ENCODE data around the gene REEP2. TPM values are rescaled to one million over a fixed set of nuclear protein-coding genes. Genes with fewer than 3 reads are reported as not detected.

The REEP2 gene
- total and polyA plus RNA-seq, 5 donors from 2014 or later, result 0.21 to 0.52 TPM; not detected in 3

GRCh38 chr5:138482638-138483037 lies 43.8 kb downstream of the REEP2 start:
- Mint-ChIP-seq H3K27ac (peak overlapping the region in 1 of 3 donors; percentile 50), H3K4me1 (no peaks in the 10 kb centered on the region), H3K4me3 (no peak overlapping the region), H3K27me3 (peaks cover 28% of the 10 kb centered on the region), H3K9me3 (no peaks in the 10 kb centered on the region), H3K36me3 (no peaks in the 10 kb centered on the region)
- no peak for DNase-seq
- no peak for ATAC-seq (ENCODE audit: low read depth in 2 of 2)
- no peaks in the 10 kb centered on the region for H3K36me3 ChIP-seq (ENCODE audit: control insufficient read depth, insufficient read depth, low read length)
- no peaks in the 10 kb centered on the region for H3K9me3 ChIP-seq (ENCODE audit: control insufficient read depth in 2 of 2, low read length in 2 of 2)
- H3K27ac ChIP-seq (ENCODE audit: insufficient read depth, low read length, poor library complexity, severe bottlenecking), result no peak overlapping the region
- no peaks in the 10 kb centered on the region for H3K27me3 ChIP-seq (ENCODE audit: control insufficient read depth, insufficient read depth, low read length)
- H3K4me1 ChIP-seq (ENCODE audit: control insufficient read depth, insufficient read depth, low read length, poor library complexity, severe bottlenecking), result no peaks in the 10 kb centered on the region
- H3K4me3 ChIP-seq (ENCODE audit: low read depth, low read length), result no peak overlapping the region

DNA sequence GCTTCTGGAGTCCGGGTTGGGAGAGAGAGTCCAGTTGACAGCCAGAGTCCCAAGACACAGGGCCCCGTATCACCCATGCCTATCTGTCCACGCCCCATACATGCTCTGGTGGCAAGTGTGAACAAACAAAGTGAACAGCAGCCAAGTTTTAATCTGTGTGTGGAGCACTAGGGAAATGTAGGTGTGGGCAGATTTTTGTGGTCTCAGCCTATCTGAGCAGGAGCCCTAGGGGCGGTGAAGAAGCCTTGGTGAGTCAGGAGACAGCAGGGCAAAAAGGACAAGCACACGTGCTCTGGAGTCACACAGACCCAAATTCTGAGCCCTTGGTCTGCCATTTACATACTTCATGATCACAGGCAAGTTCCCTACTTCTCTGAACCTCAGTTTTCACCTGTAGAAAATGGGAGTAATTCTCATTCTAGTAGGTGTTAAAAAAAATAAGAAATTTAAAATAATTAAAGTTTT lies 49.7 kb downstream of the REEP2 start:
- no peak for ATAC-seq (ENCODE audit: low read depth in 2 of 2)
- Mint-ChIP-seq H3K4me3 (no peak overlapping the region), H3K27ac (no peak overlapping the region), H3K9me3 (no peaks in the 10 kb centered on the region), H3K27me3 (peaks cover 38% of the 10 kb centered on the region), H3K4me1 (peaks cover 0 to 17% (median 10%) of the 10 kb centered on the region in 4 donors), H3K36me3 (no peaks in the 10 kb centered on the region)
- no peak overlapping the region for H3K4me3 ChIP-seq (ENCODE audit: low read depth, low read length)
- H3K9me3 ChIP-seq (ENCODE audit: control insufficient read depth in 2 of 2, low read length in 2 of 2), result no peaks in the 10 kb centered on the region
- H3K27me3 ChIP-seq (ENCODE audit: control insufficient read depth, insufficient read depth, low read length), result peaks cover 16% of the 10 kb centered on the region
- H3K4me1 ChIP-seq (ENCODE audit: control insufficient read depth, insufficient read depth, low read length, poor library complexity, severe bottlenecking), result peaks cover 19% of the 10 kb centered on the region
- H3K27ac ChIP-seq (ENCODE audit: insufficient read depth, low read length, poor library complexity, severe bottlenecking), result no peak overlapping the region
- DNase-seq, result no peak
- H3K36me3 ChIP-seq (ENCODE audit: control insufficient read depth, insufficient read depth, low read length), result no peaks in the 10 kb centered on the region

DNA sequence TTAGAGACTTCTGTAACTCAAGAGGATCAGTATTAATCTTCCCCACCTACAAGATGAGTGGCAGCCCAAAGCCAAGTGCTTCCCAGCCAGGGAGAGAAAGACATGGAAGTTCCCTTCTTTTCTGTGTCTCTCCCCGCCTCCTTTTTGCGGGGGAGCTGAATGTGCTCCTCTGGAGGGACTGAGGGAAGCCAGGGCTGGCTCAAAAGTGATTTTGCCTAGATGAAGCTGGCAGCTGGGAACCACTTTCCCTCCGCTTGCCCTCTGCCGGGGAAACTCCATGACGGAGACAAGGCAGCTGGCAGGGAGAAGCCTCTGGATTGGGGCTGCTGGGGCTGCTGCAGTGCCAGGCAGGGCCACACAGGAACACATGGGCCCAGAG lies 50.8 kb downstream of the REEP2 start:
- H3K4me1 ChIP-seq (ENCODE audit: control insufficient read depth, insufficient read depth, low read length, poor library complexity, severe bottlenecking), result peaks cover 19% of the 10 kb centered on the region
- no peak overlapping the region for H3K4me3 ChIP-seq (ENCODE audit: low read depth, low read length)
- Mint-ChIP-seq H3K4me1 (peaks cover 0 to 17% (median 10%) of the 10 kb centered on the region in 4 donors), H3K27me3 (peaks cover 41% of the 10 kb centered on the region), H3K4me3 (peak overlapping the region in 1 of 4 donors; percentile 40), H3K9me3 (no peaks in the 10 kb centered on the region), H3K36me3 (no peaks in the 10 kb centered on the region), H3K27ac (no peak overlapping the region)
- no peaks in the 10 kb centered on the region for H3K9me3 ChIP-seq (ENCODE audit: control insufficient read depth in 2 of 2, low read length in 2 of 2)
- H3K27ac ChIP-seq (ENCODE audit: insufficient read depth, low read length, poor library complexity, severe bottlenecking), result no peak overlapping the region
- peaks cover 16% of the 10 kb centered on the region for H3K27me3 ChIP-seq (ENCODE audit: control insufficient read depth, insufficient read depth, low read length)
- H3K36me3 ChIP-seq (ENCODE audit: control insufficient read depth, insufficient read depth, low read length), result no peaks in the 10 kb centered on the region
- DNase-seq (no peak), ATAC-seq (ENCODE audit: low read depth in 2 of 2) (no peak)

- Histone ChIP-seq H3K36me3 (ENCODE audit: control insufficient read depth, insufficient read depth, low read length) (no peaks in the 10 kb centered on the region), H3K9me3 (ENCODE audit: control insufficient read depth in 2 of 2, low read length in 2 of 2) (no peaks in the 10 kb centered on the region), H3K27ac (ENCODE audit: insufficient read depth, low read length, poor library complexity, severe bottlenecking) (no peak overlapping the region), H3K27me3 (ENCODE audit: control insufficient read depth, insufficient read depth, low read length) (peaks cover 16% of the 10 kb centered on the region), H3K4me3 (ENCODE audit: low read depth, low read length) (no peak overlapping the region), H3K4me1 (ENCODE audit: control insufficient read depth, insufficient read depth, low read length, poor library complexity, severe bottlenecking) (peaks cover 19% of the 10 kb centered on the region)
- Mint-ChIP-seq H3K36me3 (no peaks in the 10 kb centered on the region), H3K27ac (no peak overlapping the region), H3K9me3 (no peaks in the 10 kb centered on the region), H3K4me1 (peaks cover 0 to 17% (median 10%) of the 10 kb centered on the region in 4 donors), H3K4me3 (peak overlapping the region in 3 of 4 donors; percentile 40 to 57 (median 44)), H3K27me3 (peaks cover 40% of the 10 kb centered on the region)
- no peak for ATAC-seq (ENCODE audit: low read depth in 2 of 2)
- DNase-seq, result no peak
Observed at GRCh38 chr5:138490648-138491283, 51.9 kb downstream of the REEP2 start.

DNA sequence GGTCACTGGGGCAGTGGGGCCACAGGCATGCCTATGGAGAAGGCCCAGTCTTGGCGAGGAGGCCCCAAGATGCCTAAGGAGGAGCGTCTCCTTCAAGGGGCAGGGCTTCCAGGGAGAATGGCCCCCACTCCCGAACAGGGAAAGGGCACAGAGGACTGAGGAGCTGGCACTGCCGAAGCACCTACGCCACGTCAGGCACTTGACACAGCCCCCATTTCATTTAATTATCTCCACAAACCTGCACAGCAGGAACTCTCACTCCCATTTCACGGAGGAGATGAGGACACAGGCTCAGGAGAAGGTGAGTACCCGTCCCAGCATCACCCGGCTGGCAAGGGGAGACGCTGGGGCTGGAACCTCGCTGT lies 52.4 kb downstream of the REEP2 start:
- Histone ChIP-seq H3K27me3 (ENCODE audit: control insufficient read depth, insufficient read depth, low read length) (peaks cover 16% of the 10 kb centered on the region), H3K36me3 (ENCODE audit: control insufficient read depth, insufficient read depth, low read length) (no peaks in the 10 kb centered on the region), H3K9me3 (ENCODE audit: control insufficient read depth in 2 of 2, low read length in 2 of 2) (no peaks in the 10 kb centered on the region), H3K4me1 (ENCODE audit: control insufficient read depth, insufficient read depth, low read length, poor library complexity, severe bottlenecking) (peaks cover 19% of the 10 kb centered on the region), H3K4me3 (ENCODE audit: low read depth, low read length) (peak overlapping the region; percentile 26), H3K27ac (ENCODE audit: insufficient read depth, low read length, poor library complexity, severe bottlenecking) (no peak overlapping the region)
- Mint-ChIP-seq H3K4me3 (peak overlapping the region; percentile 40 to 57 (median 48)), H3K4me1 (peaks cover 0 to 17% (median 10%) of the 10 kb centered on the region in 4 donors), H3K9me3 (no peaks in the 10 kb centered on the region), H3K27ac (no peak overlapping the region), H3K36me3 (no peaks in the 10 kb centered on the region), H3K27me3 (peaks cover 39% of the 10 kb centered on the region)
- ATAC-seq (ENCODE audit: low read depth in 2 of 2) (no peak), DNase-seq (no peak)

DNA sequence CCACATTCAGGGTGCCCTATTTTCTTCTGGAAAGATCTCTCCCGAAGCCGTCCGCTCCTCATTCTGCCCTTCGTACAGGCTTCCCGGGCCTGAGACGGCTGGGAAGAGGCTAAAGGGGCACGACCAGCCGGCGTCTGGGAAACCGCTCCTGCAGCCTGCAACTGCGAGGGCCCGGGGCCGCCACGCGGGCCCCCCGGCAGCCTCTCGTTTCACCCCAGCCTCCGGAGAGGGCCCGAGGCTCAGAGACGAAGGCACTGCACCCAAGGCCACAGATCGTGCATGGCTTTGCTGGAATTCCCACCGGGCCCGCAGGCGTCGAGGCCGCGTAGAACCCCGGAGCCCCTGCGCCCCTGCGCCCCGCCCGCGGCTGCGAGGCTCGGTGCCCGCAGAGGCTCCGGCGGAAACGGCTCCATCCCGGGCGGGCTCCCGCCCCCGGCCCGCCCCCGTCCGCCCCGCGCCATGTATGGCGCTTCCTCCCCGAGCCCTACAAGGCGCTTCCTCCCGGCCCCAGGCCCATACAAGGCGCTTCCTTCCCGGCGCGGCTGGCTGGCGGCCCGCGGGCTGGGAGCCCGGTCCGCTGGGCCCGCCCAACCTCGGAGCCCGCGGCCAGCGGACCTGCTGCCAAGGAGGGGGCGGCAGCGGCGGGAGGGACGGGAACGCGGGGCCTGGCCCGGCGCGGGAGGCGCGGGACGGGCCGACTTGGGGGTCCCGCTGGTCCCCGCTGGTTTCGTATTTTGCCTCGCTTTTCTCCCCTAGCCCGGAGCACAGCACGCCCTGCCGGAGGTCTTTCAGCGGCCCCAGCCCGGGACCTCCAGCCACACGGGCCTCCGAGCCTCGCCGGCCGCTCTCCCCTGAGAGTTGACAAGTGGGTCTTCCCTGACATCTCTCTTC lies 53.1 kb downstream of the REEP2 start:
- peak overlapping the region; percentile 59 for H3K4me3 ChIP-seq (ENCODE audit: low read depth, low read length)
- ATAC-seq (ENCODE audit: low read depth in 2 of 2) (peak; percentile 100), DNase-seq (peak; percentile 82 to 90 (median 84))
- Mint-ChIP-seq H3K4me1 (peaks cover 0 to 17% (median 10%) of the 10 kb centered on the region in 4 donors), H3K27ac (peak overlapping the region; percentile 26 to 32 (median 31)), H3K4me3 (peak overlapping the region; percentile 73 to 97 (median 92)), H3K9me3 (no peaks in the 10 kb centered on the region), H3K36me3 (no peaks in the 10 kb centered on the region), H3K27me3 (peaks cover 39% of the 10 kb centered on the region)
- H3K27ac ChIP-seq (ENCODE audit: insufficient read depth, low read length, poor library complexity, severe bottlenecking), result no peak overlapping the region
- H3K36me3 ChIP-seq (ENCODE audit: control insufficient read depth, insufficient read depth, low read length), result no peaks in the 10 kb centered on the region
- peaks cover 19% of the 10 kb centered on the region for H3K4me1 ChIP-seq (ENCODE audit: control insufficient read depth, insufficient read depth, low read length, poor library complexity, severe bottlenecking)
- peaks cover 16% of the 10 kb centered on the region for H3K27me3 ChIP-seq (ENCODE audit: control insufficient read depth, insufficient read depth, low read length)
- H3K9me3 ChIP-seq (ENCODE audit: control insufficient read depth in 2 of 2, low read length in 2 of 2), result no peaks in the 10 kb centered on the region

GRCh38 chr5:138492560-138493045 lies 53.7 kb downstream of the REEP2 start:
- H3K27me3 Mint-ChIP-seq, result peaks cover 35% of the 10 kb centered on the region
- peak overlapping the region; percentile 73 to 97 (median 92) for H3K4me3 Mint-ChIP-seq
- H3K4me1 ChIP-seq (ENCODE audit: control insufficient read depth, insufficient read depth, low read length, poor library complexity, severe bottlenecking), result peaks cover 19% of the 10 kb centered on the region
- H3K36me3 Mint-ChIP-seq, result no peaks in the 10 kb centered on the region
- no peaks in the 10 kb centered on the region for H3K9me3 ChIP-seq (ENCODE audit: control insufficient read depth in 2 of 2, low read length in 2 of 2)
- peaks cover 16% of the 10 kb centered on the region for H3K27me3 ChIP-seq (ENCODE audit: control insufficient read depth, insufficient read depth, low read length)
- peak overlapping the region; percentile 26 to 32 (median 31) for H3K27ac Mint-ChIP-seq
- peak overlapping the region; percentile 59 for H3K4me3 ChIP-seq (ENCODE audit: low read depth, low read length)
- H3K27ac ChIP-seq (ENCODE audit: insufficient read depth, low read length, poor library complexity, severe bottlenecking), result no peak overlapping the region
- no peaks in the 10 kb centered on the region for H3K9me3 Mint-ChIP-seq
- ATAC-seq (ENCODE audit: low read depth in 2 of 2), result no peak
- no peaks in the 10 kb centered on the region for H3K36me3 ChIP-seq (ENCODE audit: control insufficient read depth, insufficient read depth, low read length)
- H3K4me1 Mint-ChIP-seq, result peaks cover 0 to 17% (median 10%) of the 10 kb centered on the region in 4 donors
- DNase-seq, result no peak
